ENCODE data around the gene POC1A. TPM values are rescaled to one million over a fixed set of nuclear protein-coding genes. Genes with fewer than 3 reads are reported as not detected.

Gene POC1A
- total and polyA plus RNA-seq, 2 donors (not counting 1 experiment from before 2014, with no cell fraction given), result 1.7 to 2.8 TPM

DNA sequence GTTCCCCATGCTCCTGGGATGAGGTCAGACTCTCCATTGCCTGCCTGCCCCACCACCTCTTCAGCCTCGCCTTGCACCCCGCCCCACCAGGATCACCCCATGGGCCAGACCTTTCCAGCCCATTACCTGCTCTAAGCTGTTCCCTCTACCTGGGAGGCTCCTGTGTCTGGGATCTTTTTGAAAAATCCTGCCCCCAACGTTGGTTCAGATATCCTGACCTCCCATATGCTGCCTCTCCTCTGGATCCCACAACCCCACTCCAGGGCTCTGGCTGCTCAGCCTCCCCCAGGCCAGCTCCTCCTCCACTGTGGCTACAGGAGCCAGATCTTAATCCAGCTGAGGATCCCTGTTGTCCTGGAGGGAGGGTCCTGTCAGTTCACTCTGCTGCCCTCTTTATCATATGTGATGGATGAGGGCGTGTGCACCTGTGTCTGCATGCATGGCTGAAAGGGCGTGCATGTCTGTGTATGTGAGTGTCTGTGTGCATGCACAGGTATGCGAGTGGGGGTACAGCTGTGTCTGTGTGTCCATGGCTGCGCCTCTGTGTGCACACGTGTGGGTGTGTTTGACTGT lies 22.0 kb upstream of the POC1A start:
- no peaks in the 10 kb centered on the region for H4K20me1 ChIP-seq (ENCODE audit: control insufficient read depth, insufficient read depth, low read length, poor library complexity, severe bottlenecking)
- no peak overlapping the region for H3K4me3 ChIP-seq (ENCODE audit: control extremely low read depth in 1 of 5, extremely low read depth in 1 of 5, insufficient read depth in 1 of 5, low read depth in 2 of 5, low read length in 4 of 5)
- H3K79me2 ChIP-seq (ENCODE audit: control insufficient read depth, insufficient read depth, low read length), result no peaks in the 10 kb centered on the region
- H3K9me3 ChIP-seq (ENCODE audit: control extremely low read depth in 1 of 3, control insufficient read depth in 2 of 3, insufficient read depth in 1 of 3, low read length in 2 of 3), result no peaks in the 10 kb centered on the region
- no peak overlapping the region for H2AFZ ChIP-seq (ENCODE audit: insufficient read depth, low read depth, low read length, poor library complexity, severe bottlenecking)
- H3K4me2 ChIP-seq (replicated peaks; ENCODE audit: low read depth, low read length, poor library complexity, severe bottlenecking), result no peak overlapping the region
- H3K9ac ChIP-seq (ENCODE audit: low read length), result no peak overlapping the region
- DNase-seq (no peak), ATAC-seq (ENCODE audit: low read depth) (no peak)
- Mint-ChIP-seq H3K9me3 (ENCODE audit: insufficient read depth) (no peaks in the 10 kb centered on the region), H3K4me3 (no peak overlapping the region), H3K4me1 (no peaks in the 10 kb centered on the region), H3K27ac (no peak overlapping the region), H3K27me3 (no peaks in the 10 kb centered on the region)
- TF ChIP-seq, protein P1, sequence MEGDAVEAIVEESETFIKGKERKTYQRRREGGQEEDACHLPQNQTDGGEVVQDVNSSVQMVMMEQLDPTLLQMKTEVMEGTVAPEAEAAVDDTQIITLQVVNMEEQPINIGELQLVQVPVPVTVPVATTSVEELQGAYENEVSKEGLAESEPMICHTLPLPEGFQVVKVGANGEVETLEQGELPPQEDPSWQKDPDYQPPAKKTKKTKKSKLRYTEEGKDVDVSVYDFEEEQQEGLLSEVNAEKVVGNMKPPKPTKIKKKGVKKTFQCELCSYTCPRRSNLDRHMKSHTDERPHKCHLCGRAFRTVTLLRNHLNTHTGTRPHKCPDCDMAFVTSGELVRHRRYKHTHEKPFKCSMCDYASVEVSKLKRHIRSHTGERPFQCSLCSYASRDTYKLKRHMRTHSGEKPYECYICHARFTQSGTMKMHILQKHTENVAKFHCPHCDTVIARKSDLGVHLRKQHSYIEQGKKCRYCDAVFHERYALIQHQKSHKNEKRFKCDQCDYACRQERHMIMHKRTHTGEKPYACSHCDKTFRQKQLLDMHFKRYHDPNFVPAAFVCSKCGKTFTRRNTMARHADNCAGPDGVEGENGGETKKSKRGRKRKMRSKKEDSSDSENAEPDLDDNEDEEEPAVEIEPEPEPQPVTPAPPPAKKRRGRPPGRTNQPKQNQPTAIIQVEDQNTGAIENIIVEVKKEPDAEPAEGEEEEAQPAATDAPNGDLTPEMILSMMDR (IDR thresholded peaks at IDR 0.05), result no peak
- no peak for TF ChIP-seq EZH2 (IDR thresholded peaks at IDR 0.05; ENCODE audit: borderline replicate concordance, insufficient read depth, low read depth, low read length, poor library complexity, severe bottlenecking)
- intact Hi-C loops (cut with micrococcal nuclease), result no loop called here
- no peaks in the 10 kb centered on the region for H3K27me3 ChIP-seq (replicated peaks in 1 of 4; ENCODE audit: control extremely low read depth in 1 of 4, control insufficient read depth in 3 of 4, insufficient read depth in 4 of 4, low read length in 3 of 4)
- no peaks in the 10 kb centered on the region for H3K4me1 ChIP-seq (ENCODE audit: control insufficient read depth in 2 of 2, insufficient read depth in 2 of 2, low read length in 2 of 2)
- H3K36me3 ChIP-seq (replicated peaks in 1 of 2; ENCODE audit: control extremely low read depth in 1 of 2, control insufficient read depth in 1 of 2, extremely low read depth in 1 of 2, insufficient read depth in 2 of 2, low read length in 1 of 2), result no peaks in the 10 kb centered on the region
- CTCF ChIA-PET, result no interaction called here
- 92% methylated on average over 8 of the region's 8 CpGs for WGBS (ENCODE audit: insufficient coverage)
- H3K27ac ChIP-seq (ENCODE audit: low read length in 2 of 2), result no peak overlapping the region
- POLR2A ChIA-PET, result no interaction called here

DNA sequence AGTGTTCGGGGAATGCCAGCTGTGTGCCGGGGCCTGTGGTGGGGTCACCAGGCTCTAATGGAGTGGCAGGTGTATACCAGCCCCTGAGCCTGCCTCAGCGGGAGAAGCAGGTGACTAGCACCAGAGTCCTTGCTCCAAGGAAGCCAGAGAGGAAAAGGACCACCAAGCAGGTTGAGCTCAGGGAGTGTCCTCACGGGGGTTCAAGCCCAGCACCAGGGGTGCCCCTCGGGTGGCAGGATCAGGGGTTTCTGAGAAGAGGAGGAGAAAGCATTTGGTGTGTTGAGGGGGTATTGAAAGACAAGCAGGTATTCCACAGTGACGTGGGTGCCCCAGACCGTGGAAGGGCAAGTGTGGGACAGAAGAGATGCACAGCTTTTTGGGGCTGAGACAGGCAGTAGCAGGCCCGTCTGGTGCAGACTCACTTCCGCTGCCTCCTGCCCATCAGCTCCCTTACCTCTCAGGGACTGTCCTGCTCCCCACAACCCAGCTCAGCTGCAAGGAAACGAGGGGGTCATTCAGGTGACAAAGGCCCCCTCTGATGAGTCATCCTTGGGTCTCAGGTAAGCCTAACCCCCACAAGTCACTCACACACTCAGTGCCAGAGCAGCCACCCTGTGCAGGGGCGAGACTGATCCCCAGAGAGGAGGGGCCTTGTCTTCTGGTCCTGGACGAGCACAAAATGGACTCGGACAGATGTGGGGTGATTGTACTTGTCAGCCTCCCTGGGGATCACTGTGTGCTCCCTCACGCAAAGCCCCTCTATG lies 21.4 kb upstream of the POC1A start:
- H3K4me3 Mint-ChIP-seq, result no peak overlapping the region
- WGBS (ENCODE audit: insufficient coverage), result 88% methylated on average over 13 of the region's 14 CpGs
- Histone ChIP-seq H3K36me3 (replicated peaks in 1 of 2; ENCODE audit: control extremely low read depth in 1 of 2, control insufficient read depth in 1 of 2, extremely low read depth in 1 of 2, insufficient read depth in 2 of 2, low read length in 1 of 2) (no peaks in the 10 kb centered on the region), H4K20me1 (ENCODE audit: control insufficient read depth, insufficient read depth, low read length, poor library complexity, severe bottlenecking) (no peaks in the 10 kb centered on the region), H3K79me2 (ENCODE audit: control insufficient read depth, insufficient read depth, low read length) (no peaks in the 10 kb centered on the region), H3K4me3 (ENCODE audit: control extremely low read depth in 1 of 5, extremely low read depth in 1 of 5, insufficient read depth in 1 of 5, low read depth in 2 of 5, low read length in 4 of 5) (no peak overlapping the region), H3K9me3 (ENCODE audit: control extremely low read depth in 1 of 3, control insufficient read depth in 2 of 3, insufficient read depth in 1 of 3, low read length in 2 of 3) (no peaks in the 10 kb centered on the region), H3K9ac (ENCODE audit: low read length) (no peak overlapping the region), H3K27ac (ENCODE audit: low read length in 2 of 2) (no peak overlapping the region), H3K27me3 (replicated peaks in 1 of 4; ENCODE audit: control extremely low read depth in 1 of 4, control insufficient read depth in 3 of 4, insufficient read depth in 4 of 4, low read length in 3 of 4) (no peaks in the 10 kb centered on the region), H2AFZ (ENCODE audit: insufficient read depth, low read depth, low read length, poor library complexity, severe bottlenecking) (no peak overlapping the region), H3K4me1 (ENCODE audit: control insufficient read depth in 2 of 2, insufficient read depth in 2 of 2, low read length in 2 of 2) (no peaks in the 10 kb centered on the region), H3K4me2 (replicated peaks; ENCODE audit: low read depth, low read length, poor library complexity, severe bottlenecking) (no peak overlapping the region)
- ATAC-seq (ENCODE audit: low read depth), result no peak
- TF ChIP-seq EZH2 (IDR thresholded peaks at IDR 0.05; ENCODE audit: borderline replicate concordance, insufficient read depth, low read depth, low read length, poor library complexity, severe bottlenecking), result no peak
- TF ChIP-seq, protein P1 (IDR thresholded peaks at IDR 0.05), result no peak
- no peaks in the 10 kb centered on the region for H3K9me3 Mint-ChIP-seq (ENCODE audit: insufficient read depth)
- H3K27me3 Mint-ChIP-seq, result no peaks in the 10 kb centered on the region
- intact Hi-C loops (cut with micrococcal nuclease), result no loop called here
- H3K27ac Mint-ChIP-seq, result no peak overlapping the region
- POLR2A ChIA-PET, result no interaction called here
- CTCF ChIA-PET, result no interaction called here
- H3K4me1 Mint-ChIP-seq, result no peaks in the 10 kb centered on the region
- no peak for DNase-seq
